ENCODE measurements around the gene IDH2. TPM values are rescaled to one million over a fixed set of nuclear protein-coding genes. Genes with fewer than 3 reads are reported as not detected.

The IDH2 gene
- total RNA-seq, 1 donor from 2014 or later = 77.3 TPM

DNA sequence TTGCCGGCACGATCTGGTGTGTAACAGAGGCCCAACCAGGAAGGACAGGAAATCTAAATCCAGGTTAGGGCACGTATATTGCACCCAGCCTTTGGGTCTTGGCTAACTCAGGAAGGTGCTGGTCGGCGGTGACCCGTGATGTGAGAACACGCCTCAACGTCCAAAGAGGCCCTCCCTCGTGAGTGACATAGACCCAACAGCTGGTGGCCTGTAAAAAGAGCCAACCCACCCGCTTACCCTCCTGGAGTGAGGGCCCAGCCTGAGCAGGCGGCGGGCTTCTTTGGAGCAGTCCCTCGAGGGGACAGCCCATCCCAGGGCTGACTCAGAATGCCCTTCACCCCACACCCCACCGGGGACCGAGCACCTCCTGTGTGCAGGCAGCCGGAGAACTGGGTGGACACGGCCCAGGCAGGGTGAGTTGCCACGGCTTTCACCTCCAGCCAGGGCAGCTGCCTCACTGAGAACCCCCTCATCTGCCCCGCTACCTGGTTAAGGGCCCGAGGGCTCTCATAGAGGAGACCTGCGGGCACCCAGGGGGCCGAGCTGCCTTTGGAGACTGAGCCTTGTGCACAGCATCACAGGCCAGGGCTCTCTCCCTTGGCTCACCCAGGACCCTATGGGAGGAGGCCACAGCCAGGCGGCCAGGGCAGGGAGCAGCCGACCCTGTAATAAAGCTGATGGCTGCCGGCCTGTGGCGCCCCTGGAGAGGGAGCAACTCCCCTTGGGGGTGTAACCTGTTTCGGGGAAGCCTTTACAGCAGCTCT lies 59.3 kb downstream of the IDH2 start:
- no peak for DNase-seq

DNA sequence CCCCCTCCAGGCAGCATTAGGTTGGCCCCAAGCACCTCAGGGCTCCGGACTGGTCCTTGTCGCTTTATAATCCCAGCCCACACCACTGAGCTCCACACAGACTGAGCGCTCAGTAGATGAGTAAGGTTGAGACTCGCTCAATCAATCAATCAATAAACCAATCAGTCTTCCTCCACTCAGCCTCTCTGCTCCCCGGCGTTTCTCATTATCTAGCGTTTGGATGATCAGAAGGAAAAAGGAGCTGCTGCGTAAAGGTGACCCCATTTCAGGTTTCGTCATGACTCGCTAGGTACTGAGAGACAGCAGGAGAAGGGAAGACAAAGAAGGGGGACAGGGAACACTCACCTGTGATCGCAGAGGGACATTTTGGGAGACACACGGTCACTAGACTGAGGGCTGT lies 59.9 kb downstream of the IDH2 start:
- DNase-seq = no peak

DNA sequence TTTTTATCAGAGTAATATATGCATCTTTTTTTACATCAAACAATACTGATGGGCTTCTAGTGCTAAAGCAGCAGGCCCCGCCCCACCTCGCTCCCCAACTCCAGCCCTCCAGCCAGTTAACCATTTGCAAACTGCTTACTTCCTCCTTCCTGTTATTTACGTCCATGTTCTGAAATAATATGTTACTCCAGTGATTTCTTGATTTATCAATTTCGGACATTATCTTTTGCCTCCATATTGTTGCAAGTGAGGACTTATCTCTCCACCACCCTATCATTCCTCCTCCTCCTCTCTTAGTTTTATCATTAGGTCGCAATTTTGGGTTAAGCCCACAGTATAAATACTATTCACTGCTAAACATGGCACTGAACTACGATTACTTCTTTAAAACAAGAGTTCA lies 61.6 kb downstream of the IDH2 start:
- DNase-seq = no peak

DNA sequence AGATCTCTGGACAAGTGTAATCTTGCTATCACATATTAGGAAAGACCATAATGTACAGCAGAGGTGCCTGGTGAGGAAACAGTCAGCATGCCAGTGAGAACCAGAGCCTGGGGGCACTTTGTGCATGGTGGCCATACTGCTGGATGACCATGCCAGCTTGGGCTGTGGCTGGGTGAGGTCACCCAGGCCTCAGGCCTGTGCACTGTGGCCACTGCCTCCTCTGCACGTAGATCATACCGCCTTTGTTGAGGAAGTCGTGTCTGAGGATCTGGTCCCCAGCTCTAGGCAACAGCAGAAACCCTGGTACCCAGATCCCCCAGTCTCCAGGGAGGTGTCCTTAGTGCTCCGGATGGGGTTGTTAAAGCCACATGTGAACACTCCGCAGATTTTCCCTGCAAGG lies 62.3 kb downstream of the IDH2 start:
- no peak for DNase-seq

DNA sequence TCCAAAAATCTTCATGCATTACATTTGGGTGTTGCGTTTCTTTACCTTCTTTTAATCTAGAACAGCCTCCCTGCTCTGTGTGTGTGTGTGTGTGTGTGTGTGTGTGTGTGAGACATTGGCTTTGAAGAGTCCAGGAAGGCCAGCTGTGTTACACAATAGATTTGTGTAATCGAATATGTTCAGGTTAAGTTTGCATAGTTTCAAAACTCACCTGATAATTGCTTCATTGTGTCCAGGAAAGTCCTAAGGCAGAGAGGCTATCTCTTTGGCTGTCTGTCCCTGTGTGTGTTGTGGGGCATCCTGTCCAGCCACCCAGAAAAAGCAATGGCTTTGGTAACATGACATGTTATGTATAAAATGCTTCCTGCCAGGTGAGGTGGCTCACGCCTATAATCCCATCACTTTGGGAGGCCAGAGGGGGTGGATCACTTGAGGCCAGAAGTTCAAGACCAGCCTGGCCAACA lies 63.6 kb downstream of the IDH2 start:
- no peak for DNase-seq

DNA sequence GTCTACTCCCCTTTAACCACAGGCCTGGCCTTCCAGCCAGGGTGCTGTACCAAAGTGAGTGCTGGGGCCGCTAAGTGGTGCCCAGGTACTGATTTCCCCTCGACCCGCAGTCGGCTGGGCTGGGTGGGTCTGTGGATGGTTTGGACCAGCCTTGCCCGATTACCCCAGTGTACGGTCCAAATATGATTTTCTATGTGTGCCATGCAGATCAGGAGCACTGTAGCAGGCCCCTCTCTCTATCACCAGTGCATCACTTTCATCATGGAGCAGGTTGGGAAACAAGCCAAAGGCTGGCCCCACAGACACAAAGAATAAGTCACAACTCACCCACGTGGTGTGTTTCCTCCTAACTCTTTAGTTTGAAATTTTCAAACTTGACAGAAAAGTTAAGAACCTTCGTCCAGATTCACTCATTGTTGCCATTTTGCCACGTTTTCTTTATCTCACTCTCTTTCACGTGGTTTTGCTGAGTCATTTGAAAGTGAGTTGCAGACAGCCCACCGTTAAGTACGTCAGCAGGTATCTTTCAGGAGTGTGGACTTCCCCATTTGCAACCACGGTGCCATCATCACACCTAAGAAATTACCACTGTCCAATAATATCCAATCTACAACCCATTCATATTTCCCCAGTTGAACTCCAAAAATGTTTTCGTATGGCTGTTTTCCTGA lies 64.2 kb downstream of the IDH2 start:
- peak; percentile 55 for DNase-seq

DNA sequence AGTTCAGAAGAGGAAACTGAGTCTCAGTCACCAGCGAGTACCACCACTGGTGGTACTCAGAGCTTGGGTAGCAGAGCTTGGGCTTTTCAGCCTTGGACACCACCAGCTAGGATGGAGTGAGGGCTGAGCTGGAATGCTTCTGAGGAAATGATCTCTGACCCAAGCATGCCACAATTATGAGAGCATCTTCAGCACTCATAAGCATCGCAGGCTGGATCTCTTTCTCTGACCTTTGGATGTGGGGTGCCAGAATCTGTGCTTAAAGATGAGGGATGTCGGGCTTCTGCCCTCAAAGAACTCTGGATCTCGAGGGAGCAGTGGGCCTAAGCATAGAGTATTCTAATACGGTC lies 64.8 kb downstream of the IDH2 start:
- peak; percentile 60 for DNase-seq

DNA sequence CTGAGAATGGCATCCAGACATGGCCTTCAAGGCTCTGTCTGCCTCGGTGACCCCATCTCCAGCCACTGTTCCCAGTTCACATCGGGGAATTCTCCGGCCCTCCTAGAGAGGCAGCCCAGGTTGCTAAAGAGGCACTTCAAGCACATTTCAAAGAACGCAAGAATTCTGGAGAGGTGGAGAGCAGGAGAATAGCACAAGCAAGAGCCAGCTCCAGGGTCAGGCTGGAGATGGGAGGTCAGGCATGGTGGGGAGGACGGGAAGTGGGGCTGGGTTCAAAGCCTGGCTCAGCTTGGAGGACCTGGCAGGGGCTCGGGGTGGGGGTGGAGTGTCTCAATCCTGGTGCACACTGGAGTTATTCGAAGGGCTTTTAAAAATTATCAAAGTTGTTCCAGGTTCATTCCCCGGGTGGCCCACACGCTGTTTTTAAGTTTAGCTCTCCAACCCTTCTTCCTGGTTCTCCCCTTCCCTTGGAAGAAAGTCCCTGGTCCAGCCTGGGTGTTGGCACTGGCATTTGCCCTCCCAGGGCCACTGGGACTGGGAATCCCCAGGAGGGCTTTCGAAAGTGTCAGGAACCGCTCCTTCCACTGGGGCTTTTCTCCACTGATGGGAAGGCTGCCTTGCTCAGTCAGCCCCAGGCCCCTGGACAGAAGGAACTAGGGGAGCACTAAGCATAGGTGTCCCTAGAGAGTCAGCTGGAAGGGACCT lies 65.3 kb downstream of the IDH2 start:
- no peak for DNase-seq

DNA sequence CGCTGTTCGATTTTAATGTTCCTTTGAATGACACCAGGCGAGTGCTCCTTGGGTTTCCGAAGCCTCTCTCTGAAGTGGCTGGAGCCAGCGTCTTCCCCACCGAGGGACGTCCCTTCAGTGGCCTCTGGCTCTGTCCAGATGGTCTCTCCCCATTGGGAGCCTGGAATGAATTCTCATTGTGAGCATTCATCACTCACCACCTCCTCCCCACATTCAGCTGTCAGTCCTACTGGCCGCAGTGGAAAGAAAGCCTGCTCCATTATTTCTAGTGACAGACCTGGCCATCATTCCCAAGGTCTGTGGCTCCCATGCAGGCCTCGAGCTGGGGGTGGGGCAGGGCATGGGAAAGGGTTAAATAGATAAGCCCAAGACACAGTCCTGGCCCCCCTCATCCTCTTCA lies 65.9 kb downstream of the IDH2 start:
- no peak for DNase-seq

DNA sequence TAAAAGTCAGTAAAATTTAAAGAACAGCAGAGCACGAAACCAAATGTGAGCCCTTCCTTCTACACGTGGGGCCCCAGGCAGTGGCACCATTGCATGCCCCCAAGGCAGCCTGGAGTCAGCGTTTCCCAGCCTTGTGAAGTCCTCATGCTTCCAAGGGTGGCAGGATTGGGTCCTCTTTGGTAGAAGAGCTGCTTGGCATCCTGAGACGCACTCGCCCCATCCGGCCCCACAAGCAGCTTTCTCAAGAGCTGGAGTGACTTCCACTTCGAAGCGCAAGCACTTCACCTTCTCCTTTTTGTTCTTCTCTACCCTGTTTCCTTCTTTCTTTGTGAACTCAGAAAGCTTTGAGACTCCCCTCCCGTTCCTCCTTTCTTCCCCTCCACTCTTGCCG lies 66.4 kb downstream of the IDH2 start:
- DNase-seq = no peak

DNA sequence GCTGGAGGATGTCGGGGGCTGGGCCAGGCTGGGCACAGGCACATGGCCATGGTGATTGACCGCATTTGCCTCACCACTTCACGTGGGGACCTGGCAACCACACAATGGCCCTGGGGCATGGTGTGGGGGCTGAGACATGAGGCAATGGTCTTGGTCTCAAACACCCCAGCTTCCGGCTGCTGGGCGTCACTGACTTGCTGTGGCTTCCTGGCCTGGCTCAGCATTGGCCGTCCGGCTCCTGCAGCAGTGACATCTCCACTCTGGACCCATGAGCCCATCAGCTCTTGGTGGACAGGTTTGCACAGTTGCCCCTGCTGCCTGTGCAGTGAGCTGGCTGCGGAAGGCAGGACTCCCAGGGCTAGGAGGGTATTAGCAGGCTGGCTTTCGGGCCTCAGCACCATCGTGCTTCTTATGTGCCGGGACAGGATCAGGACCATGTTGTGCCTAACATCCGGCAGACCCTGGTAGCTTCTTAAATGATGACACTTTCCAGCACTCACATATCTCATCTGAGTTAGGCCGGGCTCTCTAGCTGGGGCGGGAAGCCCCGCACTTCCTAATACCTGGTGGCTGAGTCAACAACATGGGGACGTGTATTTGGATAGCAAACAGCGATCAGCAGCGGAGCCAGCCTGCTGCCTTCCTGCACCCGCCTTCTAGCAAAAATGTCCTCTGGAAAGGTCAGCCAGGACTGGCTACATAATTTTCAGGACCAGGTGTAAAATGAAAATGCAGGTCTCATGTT lies 67.0 kb downstream of the IDH2 start:
- peak; percentile 73 for DNase-seq

DNA sequence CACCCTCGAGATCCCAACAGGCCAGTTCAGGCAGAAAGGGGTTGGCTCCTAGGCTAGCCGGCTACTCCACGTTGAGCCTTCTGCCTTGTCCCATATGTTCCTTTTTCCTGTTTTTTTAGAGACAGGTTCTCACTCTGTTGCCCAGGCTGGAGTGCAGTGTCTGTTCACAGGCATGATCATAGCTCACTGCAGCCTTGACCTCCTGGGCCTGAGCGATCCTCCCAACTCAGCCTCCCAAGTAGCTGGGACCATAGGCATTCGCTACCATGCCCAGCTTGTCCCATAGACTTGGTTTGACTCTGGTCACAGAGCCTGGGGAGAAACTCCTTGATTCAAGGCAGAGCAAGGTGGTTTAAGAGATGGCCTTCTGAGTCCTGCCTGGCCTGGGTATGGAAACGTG lies 68.8 kb downstream of the IDH2 start:
- no peak for DNase-seq

Other genes with a start within 250 kb of the IDH2 start
- gene AP3S2, start 208.5 kb downstream of the IDH2 start, total RNA-seq = 30.1 and 40.2 TPM in 2 replicates
- 14.8 and 15.7 TPM in 2 replicates for gene ARPIN, start 189.5 kb downstream of the IDH2 start, total RNA-seq
- 10.2 and 10.7 TPM in 2 replicates for gene ZNF710, start 101.1 kb downstream of the IDH2 start, total RNA-seq
- gene SEMA4B, start 98.9 kb upstream of the IDH2 start, total RNA-seq = 6.3 and 9.4 TPM in 2 replicates
- 22.5 and 26.2 TPM in 2 replicates for gene CIB1, start 131.5 kb upstream of the IDH2 start, total RNA-seq
- gene GDPGP1, start 131.7 kb upstream of the IDH2 start, total RNA-seq = 11.7 and 13.6 TPM in 2 replicates
- gene TTLL13, start 147.1 kb upstream of the IDH2 start, total RNA-seq = 0.09 and 0.17 TPM in 2 replicates
- gene NGRN, start 163.2 kb upstream of the IDH2 start, total RNA-seq = 68.1 and 92.9 TPM in 2 replicates
- 1.4 and 2.2 TPM in 2 replicates for gene ZNF774, start 249.8 kb upstream of the IDH2 start, total RNA-seq